CD4-positive, alpha-beta T cell treated with Interferon alpha-2 for 1 hour (primary cell): ENCODE measurements around the gene PDE4C.

ENCODE experiments used
- DNase-seq, 2 donors: peaks; one replicate each; pipeline ENCODE4 v3.0.0-alpha.2; 2020 to 2022

The PDE4C gene

DNA sequence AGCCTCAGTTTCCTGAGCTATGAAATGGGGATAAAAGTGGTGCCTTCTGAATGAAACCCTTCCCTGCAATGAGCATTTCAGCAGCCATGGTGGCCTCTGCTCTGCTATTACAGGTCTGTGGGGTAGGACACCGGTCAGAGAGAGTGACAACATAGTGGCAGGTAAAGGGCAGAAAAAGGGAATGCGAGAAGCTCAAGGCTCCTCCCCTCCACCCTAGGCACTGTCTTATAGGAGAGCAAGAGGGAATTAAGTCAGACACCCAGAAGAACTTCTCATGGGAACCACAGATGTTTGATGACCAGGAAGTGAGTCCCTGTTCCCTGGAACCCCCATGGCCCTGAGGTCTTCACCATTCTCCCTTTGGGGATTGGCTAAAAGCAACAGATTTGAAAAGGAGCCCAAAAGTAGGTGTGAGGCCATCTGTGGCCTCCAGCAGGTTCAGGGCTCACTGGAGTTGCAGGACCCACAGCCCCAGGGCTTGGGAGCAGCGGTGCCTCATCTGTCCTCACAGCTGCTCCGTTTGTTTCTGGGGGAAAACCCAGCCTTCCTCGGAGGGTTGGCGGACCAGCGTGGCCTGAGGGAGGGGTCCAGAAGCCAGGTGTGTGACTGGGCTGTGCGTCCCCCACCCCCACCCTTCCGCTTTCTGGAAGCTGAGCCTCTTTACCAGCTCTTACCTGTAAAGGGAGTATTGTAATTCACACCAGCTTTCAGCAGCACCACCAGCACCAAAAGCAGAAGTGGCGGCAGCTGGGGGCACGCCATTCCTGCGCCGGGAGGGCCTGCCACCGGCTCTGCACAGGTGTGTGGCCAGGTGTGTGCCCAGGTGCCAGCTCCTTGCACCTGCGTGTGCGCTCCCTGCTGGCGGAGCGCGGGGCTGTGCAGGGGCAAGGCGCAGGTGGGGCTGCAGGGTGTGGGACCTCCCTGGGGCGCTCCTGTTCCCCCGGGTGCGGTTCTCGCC lies 28.6 kb upstream of the PDE4C start:
- DNase-seq, result peak; percentile 36 to 57

DNA sequence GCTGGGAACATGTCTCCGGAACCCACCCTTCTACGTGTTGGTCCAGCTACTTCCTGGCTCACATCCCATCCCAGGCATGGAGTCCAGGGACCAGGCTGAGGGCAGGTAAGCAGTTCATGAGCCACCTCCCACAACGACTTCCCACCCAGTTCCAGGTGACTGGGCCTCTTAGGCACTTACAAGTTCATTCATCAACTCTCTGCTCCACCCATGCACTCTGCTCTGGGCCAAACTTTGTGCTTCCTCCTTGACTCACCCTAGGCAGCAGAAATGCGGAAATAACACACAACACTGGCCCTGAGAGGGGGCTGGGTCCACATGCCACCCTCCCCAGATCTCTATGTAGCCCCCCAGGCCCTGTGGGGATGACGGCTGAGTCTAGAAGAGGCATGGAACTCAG lies 27.5 kb upstream of the PDE4C start:
- peak; percentile 20 to 44 for DNase-seq

DNA sequence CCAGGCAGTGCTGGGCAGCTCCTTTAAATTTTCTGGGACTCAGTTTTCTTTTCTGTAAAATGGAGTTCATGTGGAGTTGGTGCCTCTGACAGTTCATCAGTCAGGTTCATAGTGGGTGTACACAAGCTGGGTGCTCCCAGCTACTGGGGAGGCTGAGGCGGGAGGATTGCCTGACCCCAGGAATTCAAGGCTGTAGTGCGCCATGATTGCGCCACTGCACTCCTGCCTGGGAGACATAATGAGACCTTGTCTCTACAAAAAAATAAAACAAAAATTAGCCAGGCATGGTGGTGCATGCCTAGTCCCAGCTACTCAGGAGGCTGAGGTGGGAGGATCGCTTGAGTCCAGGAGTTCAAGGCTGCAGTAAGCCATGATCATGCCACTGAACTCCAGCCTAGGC lies 26.9 kb upstream of the PDE4C start:
- no peak for DNase-seq

DNA sequence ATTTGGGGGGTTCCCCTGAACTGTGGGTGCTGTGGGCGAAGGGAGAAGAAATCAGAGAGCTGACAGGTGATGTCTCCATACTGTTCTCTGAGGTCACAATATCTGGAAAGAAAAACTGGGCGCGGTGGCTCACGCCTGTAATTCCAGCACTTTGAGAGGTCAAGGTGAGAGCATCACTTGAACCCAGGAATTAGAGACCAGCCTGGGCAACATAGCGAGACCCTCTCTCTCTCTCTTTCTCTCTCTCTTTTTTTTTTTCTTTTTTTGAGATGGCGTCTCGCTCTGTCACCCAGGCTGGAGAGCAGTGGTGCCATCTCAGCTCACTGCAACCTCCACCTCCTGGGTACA lies 26.1 kb upstream of the PDE4C start:
- DNase-seq, result no peak

DNA sequence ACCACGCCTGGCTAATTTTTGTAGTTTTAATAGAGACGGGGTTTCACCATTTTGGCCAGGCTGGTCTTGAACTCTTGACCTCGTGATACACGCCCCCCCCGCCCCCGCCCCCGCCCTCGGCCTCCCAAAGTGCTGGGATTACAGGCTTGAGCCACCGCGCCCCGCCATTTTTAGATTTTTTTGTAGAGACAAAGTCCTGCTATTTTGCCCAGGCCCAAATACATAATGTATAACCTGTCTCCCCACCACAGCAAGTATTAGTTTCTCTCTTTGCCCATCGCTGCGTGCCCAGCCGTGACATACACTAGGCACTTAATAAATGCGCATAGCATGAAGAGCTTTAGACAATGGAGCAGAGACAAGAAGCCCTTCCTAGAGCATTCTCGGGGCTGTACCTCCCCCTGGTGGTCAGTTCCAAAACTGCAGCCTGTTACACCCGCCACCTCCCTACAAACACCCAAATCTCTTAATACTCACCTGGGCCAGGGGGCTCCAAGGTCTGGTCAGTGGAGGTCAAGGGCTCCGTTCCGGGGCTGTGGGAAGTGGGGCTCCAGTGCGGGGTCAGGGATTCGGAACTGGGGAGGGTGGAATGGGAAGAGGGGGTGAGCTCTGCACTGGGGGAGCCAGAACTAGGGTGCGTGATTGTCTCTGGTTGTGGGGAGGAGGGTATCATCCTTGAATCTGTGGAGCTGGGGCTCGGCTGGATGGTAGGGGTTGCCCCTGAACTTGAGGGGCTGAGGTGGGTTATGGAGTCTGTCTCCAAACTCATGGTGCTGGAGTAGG lies 25.5 kb upstream of the PDE4C start:
- peak; percentile 79 to 86 for DNase-seq

DNA sequence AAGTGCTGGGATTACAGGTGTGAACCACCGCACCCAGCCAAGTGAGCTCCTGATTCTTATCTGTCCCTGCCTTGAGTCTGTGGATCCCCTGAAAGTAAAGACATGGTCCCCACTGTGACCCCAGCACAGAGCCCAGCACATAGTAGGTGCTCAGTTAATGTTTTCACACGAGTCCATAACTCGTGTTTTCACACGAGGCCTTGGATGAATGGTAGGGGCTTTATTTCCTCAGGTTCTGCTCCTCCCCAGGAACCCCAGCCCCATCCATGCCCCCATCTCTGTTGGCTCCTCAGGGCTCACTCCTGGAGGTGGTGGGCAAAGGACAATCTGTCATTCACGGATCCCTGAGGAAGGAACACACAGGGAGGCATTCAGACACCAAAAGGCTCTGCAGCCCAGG lies 23.6 kb upstream of the PDE4C start:
- no peak for DNase-seq

DNA sequence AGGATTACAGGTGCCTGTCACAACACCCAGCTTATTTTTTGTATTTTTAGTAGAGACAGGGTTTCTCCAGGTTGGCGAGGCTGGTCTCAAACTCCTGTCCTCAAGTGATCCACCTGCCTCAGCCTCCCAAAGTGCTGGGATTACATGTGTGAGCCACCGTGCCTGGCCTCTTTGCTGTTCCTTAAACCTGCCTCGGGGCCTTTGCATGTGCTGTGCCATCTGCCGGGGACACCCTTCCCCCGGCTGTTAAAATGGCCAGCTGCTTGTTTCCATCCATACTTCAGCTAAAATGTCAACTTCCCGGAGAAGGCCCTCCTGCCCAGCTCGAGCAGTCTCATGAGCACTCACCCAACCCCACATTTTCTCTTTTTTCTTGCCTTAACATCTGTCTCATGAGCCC lies 19.1 kb upstream of the PDE4C start:
- no peak for DNase-seq

DNA sequence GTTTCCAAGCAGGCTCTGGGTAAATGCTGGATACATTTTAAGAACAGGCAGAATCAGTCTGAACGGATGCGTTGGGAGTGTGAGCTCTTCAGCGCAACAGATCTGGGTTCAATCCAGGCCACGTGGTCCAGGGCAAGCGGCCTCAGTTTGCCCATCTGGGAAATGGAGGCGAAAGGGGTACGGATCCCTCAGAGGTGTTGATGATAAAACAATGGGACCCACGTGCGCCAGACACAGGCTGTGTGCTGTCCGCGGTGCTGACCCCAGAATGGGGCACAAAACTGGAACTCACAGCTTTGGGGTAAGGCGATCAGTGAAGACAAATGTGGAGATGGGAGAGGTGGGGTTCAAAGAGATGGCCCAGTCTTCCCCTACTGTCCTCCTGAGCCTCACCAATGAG lies 13.1 kb upstream of the PDE4C start:
- DNase-seq, result no peak

DNA sequence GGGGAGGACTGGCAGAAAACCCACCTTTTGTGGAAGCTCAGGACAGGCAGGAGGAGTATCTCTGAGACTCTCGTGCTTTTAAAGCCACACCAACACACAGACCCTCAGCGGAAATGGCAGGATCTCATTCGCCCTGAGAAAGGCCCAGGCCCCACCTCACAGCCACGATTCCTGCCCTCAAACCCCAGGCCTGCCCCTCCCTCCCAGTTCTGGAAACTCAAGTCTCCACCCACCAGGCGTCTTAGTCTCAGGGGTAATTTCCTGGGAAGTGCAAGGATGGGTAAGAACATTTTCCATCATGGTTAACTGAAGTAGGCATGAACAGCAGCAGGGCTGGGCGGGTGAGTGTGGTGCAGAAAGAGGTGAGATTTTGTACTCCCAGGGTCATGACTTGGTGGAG lies 8.0 kb upstream of the PDE4C start:
- DNase-seq, result no peak

DNA sequence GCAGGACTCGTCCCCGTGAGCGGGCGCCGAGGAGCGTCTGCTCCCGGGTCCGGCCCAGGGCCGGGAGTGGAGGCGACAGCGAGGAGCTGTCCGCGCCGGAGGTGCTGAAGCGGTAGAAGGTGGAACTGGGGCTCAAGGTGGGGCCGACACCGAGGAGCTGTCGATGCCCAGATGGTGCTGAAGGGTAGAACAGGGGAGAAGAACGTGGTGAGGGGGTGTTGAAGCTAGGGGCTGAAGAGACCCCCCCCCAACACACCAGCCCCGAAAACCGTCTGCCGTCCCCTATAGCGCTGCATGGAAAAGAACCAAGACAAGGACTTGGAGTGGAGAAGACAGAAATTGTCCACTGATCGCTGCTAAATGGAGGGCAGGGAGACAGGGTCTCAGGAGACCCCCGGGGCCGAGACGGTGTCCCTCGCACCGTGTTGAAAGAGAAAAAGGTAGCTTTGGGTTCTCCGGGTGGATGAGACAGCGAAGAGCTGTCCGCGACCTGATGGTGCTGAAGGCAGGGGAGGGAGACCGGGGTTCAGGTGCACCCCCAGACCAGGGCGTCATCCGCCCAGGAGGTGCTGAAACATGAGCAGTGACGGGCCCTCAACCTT lies 7.1 kb upstream of the PDE4C start:
- DNase-seq, result peak; percentile 19 to 49

DNA sequence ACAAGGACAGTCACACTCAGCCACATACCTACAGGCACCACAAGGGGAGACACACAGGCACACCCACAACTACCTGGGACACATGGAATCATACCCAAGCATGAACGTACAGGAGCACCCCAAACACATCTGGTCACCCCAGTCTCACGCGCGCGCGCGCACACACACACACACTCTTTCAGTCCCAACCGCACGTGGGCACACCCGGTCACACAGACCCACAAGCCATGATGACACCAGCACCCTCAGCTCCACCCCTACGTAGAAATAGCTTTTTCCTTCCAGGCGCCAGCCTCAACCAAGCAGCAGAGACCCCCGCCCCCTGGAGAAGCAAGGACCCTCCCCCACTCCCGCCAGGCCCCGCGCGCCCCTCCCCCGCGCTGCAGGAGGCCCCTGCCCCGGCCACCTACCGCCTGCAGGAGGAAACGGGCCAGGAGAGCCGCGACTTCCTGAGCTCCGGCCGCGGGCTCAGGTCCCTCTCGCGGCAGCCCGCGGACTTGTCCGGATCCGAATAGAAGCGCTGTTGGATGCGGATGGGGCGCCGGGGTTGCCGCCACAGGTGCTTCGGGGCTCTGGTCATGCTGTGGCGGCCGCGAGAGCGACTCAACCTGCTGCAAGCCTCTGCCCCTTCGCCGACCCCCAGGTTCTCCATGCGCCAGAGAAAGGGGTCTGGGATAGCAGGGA lies 6.4 kb upstream of the PDE4C start:
- DNase-seq, result no peak

DNA sequence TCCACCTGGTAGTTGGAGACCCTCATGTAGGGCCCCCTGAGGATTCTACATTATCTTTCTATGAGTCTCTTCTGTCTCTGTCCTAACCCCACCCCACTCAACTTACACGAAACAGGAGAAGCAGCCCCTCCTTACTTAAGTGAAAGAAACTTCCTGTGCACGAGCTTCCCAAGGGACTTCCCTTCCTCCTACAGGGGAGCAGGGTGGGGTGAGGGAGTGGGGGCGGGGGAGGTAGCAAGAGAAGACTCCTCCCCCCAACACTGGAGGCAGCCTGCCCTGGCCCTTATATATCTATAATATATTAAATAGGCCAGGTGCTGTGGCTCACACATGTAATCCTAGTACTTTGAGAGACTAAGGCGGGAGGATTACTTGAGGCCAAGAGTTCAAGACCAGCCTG lies 5.5 kb upstream of the PDE4C start:
- no peak for DNase-seq

DNA sequence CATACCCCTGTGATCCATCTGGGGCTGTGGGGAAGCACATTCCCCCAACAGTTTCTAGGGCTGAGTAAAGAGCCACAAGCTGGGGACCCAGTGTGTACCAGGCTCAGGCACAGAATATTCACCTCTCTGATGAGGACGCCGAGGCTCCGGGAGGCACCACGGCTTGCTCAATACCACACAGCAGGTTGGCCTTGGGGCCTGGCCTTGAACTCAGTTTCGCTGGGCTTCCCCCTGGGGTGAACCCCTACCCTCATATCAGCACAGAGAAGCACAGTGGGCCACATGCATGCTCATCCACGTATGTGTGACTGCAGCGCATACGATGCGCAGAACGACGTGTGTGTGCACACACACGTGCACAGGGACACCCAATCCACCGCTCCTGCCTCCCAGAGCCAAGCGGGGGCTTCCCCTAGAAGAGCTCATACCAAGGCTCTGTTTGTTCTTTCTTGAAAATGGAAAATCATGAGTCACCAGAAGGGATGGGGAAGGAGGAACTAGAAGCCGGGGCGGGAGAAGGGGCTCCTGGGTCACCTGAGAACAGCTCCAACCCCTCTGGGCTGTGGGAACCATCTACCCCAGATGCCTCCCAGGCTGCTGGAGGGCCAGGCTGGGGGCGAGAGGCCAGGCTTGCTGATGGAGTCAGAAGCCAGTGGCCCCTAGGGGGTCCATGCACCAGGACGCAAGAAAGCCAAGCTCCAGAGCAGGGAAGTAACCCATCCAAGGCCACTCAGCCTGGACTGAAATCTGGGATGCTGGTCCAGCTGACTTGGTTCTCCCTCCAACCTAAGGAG lies 4.9 kb upstream of the PDE4C start:
- DNase-seq, result no peak

DNA sequence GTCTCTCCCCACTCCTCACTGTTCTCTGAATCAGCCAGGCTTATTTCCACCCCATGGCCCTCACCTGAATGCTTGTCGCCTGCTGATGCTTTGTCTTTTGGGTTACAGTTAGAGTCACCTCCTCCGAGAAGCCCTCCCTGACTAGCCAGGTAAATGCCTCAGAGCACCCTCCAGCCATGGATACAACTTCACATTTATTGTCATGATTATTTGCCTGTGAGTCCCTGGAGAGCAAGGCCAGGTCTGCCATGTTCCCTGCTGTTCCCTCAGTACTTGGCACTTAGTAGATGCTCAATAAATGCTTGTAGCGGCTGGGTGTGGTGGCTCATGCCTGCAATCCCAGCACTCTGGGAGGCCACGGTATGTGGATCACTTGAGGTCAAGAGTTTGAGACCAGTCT lies 3.7 kb upstream of the PDE4C start:
- no peak for DNase-seq

DNA sequence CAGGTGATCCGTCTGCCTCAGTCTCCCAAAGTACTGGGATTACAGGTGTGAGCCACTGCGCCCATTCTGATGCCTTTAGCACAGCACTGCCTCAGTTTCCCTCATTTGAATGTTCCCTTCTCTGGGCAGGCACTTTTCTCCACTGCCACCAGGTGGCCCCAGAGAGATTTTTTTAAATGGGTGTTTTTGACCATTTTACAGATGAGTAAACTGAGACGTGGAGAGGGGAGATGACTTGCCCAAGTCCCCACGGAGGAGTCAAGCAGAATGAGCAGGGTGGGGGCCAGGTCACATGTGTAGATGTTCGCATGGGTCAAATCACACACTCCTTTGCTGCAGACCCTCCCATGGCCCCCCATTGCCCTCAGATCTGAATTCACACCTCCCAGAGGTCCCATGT lies 3.2 kb upstream of the PDE4C start:
- no peak for DNase-seq

DNA sequence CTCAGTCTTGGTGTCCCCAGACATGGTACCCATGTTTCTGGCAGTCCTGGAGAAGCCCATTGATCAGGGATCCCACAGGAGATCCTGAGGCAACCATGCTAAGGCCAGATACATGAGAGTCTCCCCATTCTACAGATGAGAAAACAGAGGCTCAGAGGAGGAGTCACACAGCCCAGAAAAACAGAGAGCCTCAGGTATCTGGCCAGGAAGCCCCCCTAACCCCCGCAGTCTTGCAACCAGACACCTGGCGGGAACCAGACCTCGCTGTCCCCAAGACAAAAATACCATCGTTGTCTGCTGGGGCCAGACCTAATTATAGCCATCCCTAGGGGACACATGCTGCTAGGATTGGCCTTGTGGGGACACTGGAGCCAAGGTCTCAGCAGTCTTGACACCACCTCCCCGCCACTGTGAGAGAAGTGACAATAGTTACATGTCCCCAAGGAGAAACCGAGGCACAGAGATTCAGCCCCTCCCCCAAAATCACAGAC lies 1.6 kb upstream of the PDE4C start:
- no peak for DNase-seq

DNA sequence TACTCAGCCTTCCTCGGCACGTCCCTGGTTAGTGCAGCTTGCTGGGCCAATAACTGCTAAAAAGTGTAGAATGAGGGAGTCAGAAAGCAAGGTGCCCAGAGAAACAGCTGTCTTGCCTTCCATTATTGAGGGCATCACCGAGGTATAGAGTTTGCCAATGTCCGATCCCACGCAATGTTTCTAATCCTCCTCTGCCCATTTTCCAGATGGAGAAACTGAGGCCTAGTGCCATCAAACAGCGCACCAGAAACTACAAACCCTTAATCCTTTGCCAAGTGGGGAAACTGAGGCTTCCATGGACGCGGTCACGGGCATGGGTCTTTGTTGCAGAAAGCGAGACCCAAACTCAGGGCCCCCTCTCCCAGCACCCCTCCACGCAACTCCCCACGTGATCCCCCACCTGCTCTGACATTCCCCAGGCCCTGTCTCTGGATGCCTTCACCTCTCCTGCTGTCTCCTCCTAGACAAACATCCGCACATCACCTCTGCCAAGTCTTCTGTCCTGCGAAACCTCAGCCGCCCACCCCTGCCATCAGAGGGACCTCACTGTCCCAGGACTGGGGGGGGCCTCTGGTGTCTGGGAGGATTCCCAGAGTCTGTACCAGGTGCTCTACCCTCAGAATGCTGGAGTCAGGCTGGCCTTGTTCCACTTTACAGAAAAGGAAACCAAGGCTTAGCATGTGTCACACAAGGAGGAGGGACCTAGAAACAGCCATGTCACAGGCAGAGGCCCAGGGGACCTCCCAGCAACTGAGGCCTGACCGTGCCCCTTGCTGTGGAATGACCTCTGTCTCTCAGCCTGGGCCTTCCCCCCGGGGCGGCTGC lies 930 bp upstream of the PDE4C start:
- no peak for DNase-seq

DNA sequence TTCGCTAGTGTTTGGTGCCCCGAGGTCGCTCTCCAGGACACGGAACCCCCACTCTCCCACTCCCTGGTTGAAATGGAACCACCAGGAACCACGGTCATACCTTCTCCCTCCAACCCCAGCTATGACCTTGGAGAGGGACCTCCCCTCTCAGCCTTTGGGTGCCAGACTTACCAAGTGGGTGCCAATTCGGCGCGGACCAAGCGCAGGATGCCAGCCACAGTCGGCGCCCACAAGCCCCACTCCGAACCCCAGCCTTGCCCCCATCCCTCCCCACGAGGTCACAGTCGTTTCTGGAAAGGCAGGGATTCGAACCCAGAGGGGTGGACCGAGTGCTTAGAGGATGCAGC lies 910 bp downstream of the PDE4C start:
- no peak for DNase-seq

DNA sequence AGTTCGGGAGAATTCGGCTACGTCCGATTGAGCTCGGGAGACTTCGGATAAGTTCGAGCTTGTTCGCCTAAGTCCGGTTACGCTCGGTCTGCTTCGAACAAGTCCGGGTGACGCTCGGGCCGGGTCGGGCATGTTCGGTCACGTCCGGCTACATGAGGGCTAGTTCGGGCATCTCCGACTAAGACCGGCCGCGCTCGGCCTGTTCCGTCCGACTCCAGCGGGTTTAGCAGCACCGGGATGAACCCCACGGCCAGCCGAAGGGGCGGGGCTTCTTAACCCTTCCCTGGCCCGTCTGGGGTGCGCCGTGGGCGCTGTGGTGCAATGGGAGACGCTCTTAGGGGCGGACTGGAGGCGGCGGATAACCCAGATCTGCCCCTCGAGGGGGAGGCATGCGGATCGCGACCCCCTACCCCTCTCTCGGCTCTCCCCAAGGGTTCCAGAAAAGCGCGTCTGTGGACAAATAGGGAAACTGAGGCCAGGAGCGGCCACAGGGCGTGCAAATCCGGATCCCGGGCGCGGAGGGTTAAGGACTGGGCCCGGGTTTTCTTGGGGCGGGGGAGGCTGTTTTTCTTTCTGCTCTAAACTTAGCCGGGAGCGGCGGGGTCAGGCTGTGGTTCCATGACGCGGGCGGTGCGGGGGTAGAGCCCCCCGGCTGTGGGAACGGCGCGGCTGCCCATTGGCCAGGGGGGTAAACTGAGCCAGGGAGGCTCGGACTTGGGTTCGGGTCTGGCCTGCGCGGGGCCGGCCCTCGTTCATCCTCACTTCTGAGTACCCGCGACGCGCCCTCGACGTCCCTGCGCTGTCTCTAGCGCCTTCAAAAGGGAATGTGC lies 1.5 kb downstream of the PDE4C start:
- peak; percentile 90 to 91 for DNase-seq

DNA sequence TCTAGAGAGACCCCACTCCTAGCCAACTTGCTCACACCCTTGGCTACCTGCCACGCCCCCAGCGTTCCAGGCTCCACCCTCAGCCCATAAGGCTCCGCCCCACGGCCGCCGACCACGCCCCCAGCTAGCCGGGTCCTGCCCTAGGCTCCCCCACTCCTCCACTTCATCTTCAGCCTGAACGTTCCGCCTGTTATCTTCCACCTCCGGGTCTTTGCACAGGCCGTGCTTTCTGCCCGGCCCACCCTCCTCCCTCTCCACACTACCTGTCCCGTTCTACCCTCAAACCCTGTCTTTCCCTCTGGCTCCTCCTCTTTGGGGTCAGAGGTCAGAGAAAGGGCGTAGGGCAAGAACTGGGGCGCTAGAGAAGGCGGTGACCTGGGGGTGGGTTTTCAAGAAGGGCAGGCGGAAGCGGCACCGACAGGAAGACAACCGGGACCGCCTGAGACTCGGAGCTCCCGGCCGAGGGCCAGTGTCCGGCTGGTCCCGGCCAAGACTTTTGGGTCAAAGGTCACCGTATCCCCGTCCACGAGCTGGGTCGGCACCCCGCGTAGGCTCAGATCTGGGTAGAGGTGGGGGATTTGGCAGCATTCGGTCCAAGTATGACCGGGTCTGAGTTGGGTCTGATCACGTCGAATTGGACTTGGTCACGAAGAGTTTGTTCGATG lies 2.2 kb downstream of the PDE4C start:
- DNase-seq, result peak in 1 of 2 donors; percentile 29
